Sigmoid colon (tissue), 3 donors: ENCODE results near the gene USPL1.

ENCODE experiments used
- POLR2A ChIP-seq, 2 donors: fragments of 450-650 bp; IDR thresholded peaks; one replicate each; pipeline ENCODE4 v1.6.1; 2016; ENCODE audit warnings: antibody characterized with exemption in 2 of 2, mild to moderate bottlenecking in 2 of 2, moderate library complexity in 2 of 2
- TF ChIP-seq, protein P1 (sequence below), 4 experiments: fragments of 450-650 bp in 3 of 4; fragments of 200-600 bp in 1 of 4; IDR thresholded peaks; one replicate each; pipeline ENCODE4 v1.5.1; 2016 to 2019; ENCODE audit warnings: antibody characterized with exemption in 4 of 4, mild to moderate bottlenecking in 3 of 4, moderate library complexity in 2 of 4

DNA sequence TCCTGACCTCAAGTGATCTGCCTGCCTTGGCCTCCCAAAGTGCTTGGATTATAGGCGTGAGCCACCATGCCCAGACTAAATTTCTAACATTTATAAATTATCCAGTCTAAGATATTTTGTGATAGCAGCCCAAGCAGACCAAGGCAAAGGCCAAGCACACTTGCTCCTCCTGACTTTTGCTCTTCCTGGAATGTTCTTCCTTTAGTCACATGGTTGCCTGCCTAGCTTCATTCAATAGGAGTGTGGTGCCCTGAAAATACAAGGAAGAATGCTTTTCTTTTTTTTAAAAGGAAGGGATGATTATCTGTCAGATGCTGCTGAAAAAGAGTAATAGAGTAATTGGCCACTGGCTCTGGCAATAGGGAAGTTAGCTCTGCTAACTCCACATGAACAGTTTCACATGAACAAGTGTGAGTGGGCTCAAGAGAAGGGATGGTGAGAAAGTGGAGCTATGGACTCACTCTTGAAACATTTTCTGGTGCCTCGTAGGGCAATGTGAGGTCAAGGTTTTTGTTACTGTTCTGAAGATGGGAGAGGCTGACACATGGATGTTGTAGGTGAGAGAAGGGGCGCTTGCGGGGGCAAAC lies 47.1 kb downstream of the USPL1 start:
- TF ChIP-seq, protein P1, sequence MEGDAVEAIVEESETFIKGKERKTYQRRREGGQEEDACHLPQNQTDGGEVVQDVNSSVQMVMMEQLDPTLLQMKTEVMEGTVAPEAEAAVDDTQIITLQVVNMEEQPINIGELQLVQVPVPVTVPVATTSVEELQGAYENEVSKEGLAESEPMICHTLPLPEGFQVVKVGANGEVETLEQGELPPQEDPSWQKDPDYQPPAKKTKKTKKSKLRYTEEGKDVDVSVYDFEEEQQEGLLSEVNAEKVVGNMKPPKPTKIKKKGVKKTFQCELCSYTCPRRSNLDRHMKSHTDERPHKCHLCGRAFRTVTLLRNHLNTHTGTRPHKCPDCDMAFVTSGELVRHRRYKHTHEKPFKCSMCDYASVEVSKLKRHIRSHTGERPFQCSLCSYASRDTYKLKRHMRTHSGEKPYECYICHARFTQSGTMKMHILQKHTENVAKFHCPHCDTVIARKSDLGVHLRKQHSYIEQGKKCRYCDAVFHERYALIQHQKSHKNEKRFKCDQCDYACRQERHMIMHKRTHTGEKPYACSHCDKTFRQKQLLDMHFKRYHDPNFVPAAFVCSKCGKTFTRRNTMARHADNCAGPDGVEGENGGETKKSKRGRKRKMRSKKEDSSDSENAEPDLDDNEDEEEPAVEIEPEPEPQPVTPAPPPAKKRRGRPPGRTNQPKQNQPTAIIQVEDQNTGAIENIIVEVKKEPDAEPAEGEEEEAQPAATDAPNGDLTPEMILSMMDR (IDR thresholded peaks at IDR 0.05) = no peak
- no peak for TF ChIP-seq POLR2A (IDR thresholded peaks at IDR 0.05)
